Pericardium fibroblast (primary cell): Measurements from ENCODE around the gene C20orf202. TPM values are rescaled to one million over a fixed set of nuclear protein-coding genes. Genes with fewer than 3 reads are reported as not detected.

ENCODE experiments used
- total RNA-seq: library from RNA; depleted of rRNA; stranded (reverse); fragments of >200 nt; gene quantifications from 2 replicates; pipeline ENCODE4 v1.2.3, GENCODE V29; 2015

The C20orf202 gene
- 0.58 TPM in 1 of 2 replicates, not detected in the other for total RNA-seq

GRCh38 chr20:1202762-1203504 lies at the start of gene C20orf202:
Gene C20orf202, plus strand, starts transcription at chr20:1203454. Its CDS starts 132 bp downstream, at chr20:1203586.

GRCh38 chr20:1184638-1185315 lies 18.5 kb upstream of the C20orf202 start, which contains the start of gene TMEM74B:
Gene TMEM74B, minus strand, starts transcription at chr20:1184981. Its CDS starts 1,180 bp downstream, at chr20:1183801.

GRCh38 chr20:1225783-1226654 lies 22.8 kb downstream of the C20orf202 start, which contains the start of gene RAD21L1:
Gene RAD21L1, plus strand, starts transcription at chr20:1226044. Its CDS starts 2,410 bp downstream, at chr20:1228454.

Other genes with a start within 250 kb of the C20orf202 start
- not detected in 2 replicates for gene RSPO4, start 201.1 kb upstream of the C20orf202 start, total RNA-seq
- gene PSMF1, start 84.9 kb upstream of the C20orf202 start, total RNA-seq, result 61.0 and 97.4 TPM in 2 replicates
- not detected in 2 replicates for gene TMEM74B, start 18.5 kb upstream of the C20orf202 start, total RNA-seq
- not detected in 2 replicates for gene RAD21L1, start 22.6 kb downstream of the C20orf202 start, total RNA-seq
- 4.4 and 7.4 TPM in 2 replicates for gene SNPH, start 62.8 kb downstream of the C20orf202 start, total RNA-seq
- gene SDCBP2, start 125.7 kb downstream of the C20orf202 start, total RNA-seq, result 1.8 and 5.8 TPM in 2 replicates
- 94.6 and 124 TPM in 2 replicates for gene FKBP1A, start 189.6 kb downstream of the C20orf202 start, total RNA-seq